Measurements from ENCODE around the gene TRAPPC14.

TRAPPC14 gene

GRCh38 chr7:100173806-100174495 lies 15.4 kb upstream of the TRAPPC14 start:
- no peak for DNase-seq (ENCODE audit: low read depth in 3 of 3)

DNA sequence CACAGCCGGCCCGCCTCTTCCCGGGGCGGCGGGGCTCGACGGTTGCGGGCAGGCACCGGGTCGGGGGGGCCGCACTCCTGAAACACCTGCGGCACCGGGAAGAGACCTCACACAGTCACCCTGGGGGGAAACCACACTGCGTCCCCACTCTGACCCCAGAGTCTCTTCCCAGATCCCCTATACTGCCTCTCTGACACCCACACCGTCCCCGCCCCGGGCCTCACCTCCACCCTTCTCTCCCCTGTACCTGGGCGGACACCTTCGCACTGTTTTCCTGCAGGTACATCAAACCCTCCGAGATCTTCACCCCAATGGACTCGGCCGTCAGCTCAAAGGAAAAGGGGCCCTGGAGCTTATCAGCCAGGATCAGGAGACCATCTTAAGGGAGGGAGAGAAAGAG lies 13.3 kb upstream of the TRAPPC14 start:
- no peak for DNase-seq (ENCODE audit: low read depth in 3 of 3)

DNA sequence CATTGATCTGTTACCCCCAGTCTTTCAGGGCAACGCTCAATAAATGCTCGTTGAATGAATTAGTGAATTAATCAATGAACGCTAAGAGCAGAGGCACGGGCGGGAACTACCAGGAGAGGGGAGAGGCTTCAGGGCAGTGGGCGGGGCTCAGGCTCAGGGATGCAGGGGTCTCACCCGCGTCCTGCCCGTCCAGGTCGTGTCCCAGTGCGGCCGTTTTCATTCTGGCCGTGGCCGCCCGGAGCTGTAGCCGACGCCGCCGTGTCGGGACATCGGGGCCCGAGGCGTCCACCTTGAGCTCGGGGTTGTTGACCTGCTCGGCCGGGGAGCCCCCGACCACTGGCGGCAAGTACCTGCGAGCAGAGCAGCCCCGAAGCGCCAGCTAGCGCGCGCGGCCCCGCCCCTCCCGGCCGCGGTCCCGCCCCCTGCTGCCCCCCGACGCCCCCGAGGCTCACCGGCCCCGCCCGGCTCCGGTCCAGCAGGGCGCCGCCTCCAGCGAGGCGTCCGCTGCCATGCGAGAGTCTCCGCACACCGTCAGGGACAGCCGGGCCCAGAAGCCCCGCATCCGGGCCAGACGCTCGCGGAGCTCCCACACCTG lies 12.7 kb upstream of the TRAPPC14 start:
- DNase-seq (ENCODE audit: low read depth in 3 of 3) = no peak

GRCh38 chr7:100170101-100170897 lies 11.8 kb upstream of the TRAPPC14 start:
- DNase-seq (ENCODE audit: low read depth in 3 of 3) = no peak

DNA sequence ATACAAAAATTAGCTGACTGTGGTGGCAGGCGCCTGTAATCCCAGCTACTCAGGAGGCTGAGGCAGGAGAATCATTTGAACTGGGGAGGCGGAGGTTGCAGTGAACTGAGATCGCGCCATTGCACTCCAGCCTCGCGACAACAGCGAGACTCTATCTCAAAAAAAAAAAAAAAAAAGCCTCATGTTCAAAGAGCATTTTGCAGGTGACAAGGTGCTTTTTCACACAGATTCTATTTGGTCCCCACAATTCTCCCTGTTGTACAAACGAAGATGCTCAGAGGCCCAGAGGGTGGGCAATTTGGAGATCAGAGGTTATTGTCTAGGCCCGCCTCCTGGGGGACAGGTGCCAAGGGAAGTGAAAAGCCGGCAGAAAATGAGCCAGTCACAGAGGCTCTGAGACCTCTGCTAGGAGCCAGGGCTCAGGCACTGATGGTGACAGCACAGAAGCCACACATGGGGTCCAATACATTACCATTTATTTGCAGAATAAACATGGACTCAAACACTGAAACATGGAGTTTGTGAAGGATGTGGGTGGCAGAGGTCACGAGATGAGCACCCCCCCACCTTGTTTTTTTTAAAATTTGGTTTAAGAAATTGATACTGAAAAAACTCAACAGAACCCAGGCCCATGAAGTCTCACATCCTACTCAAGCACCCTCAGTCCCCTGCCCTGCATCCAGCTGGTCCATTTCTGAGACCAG lies 10.8 kb upstream of the TRAPPC14 start:
- no peak for DNase-seq (ENCODE audit: low read depth in 3 of 3)

DNA sequence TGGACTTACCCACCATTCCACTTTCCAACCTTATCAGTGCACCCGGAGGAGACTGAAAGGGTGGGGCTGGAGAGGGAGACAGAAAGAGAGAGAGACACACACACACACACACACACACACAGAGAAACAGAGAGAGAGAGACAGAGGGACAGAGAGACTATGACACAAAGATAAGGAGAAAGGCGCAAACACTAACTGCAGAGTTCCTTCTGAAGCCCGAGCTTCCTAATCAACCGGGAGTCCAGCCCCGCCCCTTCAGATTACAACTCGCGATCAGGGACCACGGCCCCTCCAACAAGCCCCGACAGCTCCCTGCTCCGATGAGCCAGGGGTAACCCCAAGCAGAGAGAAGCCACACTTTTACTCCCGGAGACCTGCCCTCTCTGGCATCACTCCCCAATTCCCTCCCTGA lies 9.4 kb upstream of the TRAPPC14 start:
- DNase-seq (ENCODE audit: low read depth in 3 of 3) = no peak

- DNase-seq (ENCODE audit: low read depth in 3 of 3) = no peak
These were observed 8.7 kb upstream of the TRAPPC14 start for GRCh38 chr7:100166970-100167911.

DNA sequence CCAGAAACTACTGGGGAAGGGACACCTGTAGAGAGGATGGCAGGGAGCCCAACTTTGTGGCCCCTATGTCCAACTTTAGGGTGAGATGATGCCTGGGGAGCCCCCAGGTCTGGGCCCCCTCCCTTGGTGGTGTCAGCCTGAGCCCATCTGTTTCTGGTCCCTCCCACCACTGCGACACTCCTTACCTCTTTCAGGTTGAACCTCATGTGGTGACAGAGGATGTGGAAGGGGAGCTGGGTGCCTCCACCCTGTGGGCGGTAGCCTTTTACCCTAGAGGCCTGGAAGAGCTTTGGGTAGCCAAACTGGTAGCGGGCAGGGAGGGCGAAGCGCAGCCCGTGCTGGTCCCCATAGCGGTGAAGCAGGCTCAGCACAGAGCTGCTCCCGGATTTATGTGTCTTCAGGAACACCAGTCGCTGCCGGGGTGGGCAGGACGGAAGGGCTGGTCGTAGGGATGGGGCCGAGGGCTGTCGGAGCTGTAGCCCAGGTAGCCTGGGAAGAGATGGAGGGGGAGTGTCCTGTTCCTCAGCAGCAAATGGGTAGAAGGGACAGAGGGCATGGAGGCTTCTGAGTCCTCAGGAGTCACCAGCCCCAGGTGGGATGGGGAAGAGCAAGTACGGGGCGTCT lies 7.9 kb upstream of the TRAPPC14 start:
- no peak for DNase-seq (ENCODE audit: low read depth in 3 of 3)

- DNase-seq (ENCODE audit: low read depth in 3 of 3) = no peak
These were observed 5.3 kb upstream of the TRAPPC14 start for GRCh38 chr7:100163871-100164270.

DNA sequence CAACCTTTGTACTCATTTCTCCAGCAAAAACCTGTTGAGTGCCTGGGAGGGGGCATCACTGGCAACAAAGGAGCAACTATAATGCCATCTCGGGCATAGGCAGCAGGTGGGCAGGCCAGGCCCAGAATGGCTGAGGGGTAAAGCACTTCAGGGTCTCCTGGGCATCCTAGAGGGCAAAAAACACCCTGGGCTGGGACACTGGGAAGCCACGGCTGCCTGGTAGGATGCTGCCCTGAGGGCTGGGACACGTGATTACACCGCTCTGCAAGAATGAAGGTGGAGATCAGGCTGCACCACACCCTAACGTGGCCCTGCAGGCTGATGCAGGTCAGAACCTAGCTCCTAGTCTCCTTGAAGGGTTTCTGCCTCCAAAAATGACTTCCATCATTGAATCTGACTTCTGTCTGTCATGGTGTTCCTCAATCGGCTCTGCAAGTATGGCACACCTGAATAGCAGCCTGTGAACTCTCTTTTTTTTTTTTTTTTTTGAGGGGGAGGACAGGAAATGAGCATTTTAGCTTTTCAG lies 4.5 kb upstream of the TRAPPC14 start:
- no peak for DNase-seq (ENCODE audit: low read depth in 3 of 3)

DNA sequence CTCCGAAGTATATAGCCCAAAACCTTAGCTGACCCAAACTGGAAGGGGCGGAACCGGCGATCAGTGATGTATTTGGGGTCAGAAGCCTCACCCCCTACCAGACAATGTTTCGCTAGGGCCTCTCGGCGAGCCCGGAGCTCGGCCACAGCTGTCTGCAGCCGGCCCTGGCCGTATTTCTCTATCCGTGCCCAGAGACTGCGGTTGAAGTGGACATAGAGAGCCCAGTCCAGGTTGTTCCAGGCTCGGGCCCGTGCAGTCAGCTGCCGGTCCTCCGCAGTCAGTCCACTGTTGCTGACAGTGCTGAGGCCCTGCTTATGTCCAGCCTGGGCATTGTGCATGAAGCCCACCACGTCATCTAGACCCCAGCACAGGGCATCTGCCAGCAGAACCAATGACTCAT lies 1.5 kb upstream of the TRAPPC14 start:
- DNase-seq (ENCODE audit: low read depth in 3 of 3) = no peak

- DNase-seq (ENCODE audit: low read depth in 3 of 3) = no peak
These were observed 638 bp upstream of the TRAPPC14 start for GRCh38 chr7:100159099-100159623.

- no peak for DNase-seq (ENCODE audit: low read depth in 3 of 3)
These were observed 942 bp downstream of the TRAPPC14 start for GRCh38 chr7:100157334-100158228.

GRCh38 chr7:100157069-100157333 lies 1.5 kb downstream of the TRAPPC14 start:
- no peak for DNase-seq (ENCODE audit: low read depth in 3 of 3)

- no peak for DNase-seq (ENCODE audit: low read depth in 3 of 3)
These were observed 2.0 kb downstream of the TRAPPC14 start for GRCh38 chr7:100156331-100157068.

DNA sequence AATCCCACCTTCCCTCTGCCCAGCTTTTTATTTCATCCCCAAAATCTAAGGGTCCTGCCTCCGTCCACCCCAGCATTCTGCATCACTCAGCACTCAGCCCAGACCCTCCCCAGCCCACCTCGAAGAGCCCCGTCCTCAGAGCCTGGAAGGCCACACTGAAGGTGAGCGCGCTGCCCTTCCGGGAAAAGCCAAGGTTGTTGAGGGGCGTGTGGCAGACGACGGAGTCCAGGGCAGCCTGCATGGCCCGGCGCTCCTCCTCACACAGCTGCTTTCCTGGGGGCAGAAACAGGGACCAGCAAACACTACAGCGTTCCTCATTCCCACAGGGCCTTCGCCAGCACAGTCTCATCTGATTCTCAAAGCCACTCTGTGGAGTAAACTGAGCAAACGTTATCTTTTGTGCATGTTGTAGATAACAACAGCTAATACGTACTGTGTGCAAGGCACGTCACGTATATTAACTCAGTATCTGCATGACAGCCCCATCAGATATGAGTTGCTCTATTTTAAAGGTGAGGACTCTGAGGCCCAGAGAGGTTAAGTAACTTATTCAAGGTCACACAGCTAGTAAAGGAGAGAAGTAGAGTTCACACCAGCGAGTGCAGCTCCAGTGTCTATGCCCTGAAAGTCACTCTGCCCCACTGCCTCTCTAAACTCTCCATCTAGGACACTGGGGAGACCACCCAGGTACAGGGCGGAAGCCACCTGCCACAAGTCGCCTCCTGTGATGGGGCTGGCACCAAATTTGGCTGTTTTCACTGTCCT lies 2.8 kb downstream of the TRAPPC14 start:
- DNase-seq (ENCODE audit: low read depth in 3 of 3) = no peak

DNA sequence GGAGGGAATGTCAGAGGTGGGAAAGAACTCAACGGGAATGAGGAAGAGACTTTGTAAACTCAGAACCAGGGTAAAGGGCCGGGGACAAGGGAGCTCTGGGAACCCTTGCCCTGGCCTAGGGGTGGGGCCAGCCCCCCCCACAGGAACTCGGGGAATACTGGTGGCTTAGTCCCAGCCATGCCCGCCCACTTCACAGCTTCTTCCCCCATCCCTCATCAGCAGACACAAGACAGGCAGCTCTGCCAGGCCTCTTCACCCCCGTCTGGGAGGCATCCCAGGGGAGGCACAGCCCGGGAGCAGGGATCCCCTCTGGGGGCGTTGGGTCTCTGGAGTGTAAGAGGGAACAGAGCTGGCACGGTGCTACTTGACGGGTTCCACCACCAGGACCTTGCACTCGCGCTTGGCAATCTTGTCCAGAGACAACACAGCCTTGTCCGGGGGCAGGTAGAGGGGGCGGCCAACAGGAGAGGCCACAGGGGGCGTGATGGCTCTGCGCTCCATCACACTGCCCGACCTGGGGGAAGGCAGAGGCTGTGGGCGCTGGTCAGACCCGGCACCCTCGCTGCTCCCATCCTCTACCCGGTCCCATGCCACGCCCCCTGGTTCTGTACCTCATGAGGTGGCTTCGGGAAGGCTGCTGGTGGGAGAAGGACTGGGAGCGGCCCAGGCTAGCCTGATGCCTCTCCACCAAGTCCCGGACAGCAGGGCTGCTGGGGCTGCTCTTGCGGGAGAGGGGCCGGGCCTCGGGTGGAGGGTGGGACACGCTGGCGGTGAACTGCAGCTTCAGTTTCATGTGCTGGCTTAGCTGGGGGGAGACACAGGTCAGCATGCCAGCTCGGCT lies 3.7 kb downstream of the TRAPPC14 start:
- DNase-seq (ENCODE audit: low read depth in 3 of 3) = no peak

Measured in stimulated activated CD4-positive, alpha-beta T cell treated with anti-CD3 and anti-CD28 coated beads, TNF-alpha, amount 100 ng/mL, for 24 hours (primary cell).